Tibial nerve (tissue), 3 donors: ENCODE measurements around the gene MIPEP.

Experiments
- POLR2A ChIP-seq, 2 donors: fragments of 450-650 bp; IDR thresholded peaks; one replicate each; pipeline ENCODE4 v1.6.1; 2017; ENCODE audit warnings: antibody characterized with exemption in 2 of 2, mild to moderate bottlenecking in 2 of 2, moderate library complexity in 2 of 2
- TF ChIP-seq, protein P1 (sequence below), 5 experiments: fragments of 200-600 bp in 3 of 5; fragments of 450-650 bp in 2 of 5; sonication (generic) in 3 of 5; IDR thresholded peaks; one replicate each; pipeline ENCODE4 v1.5.1; 2016 to 2019; ENCODE audit warnings: antibody characterized with exemption in 5 of 5, mild to moderate bottlenecking in 3 of 5, moderate library complexity in 2 of 5

DNA sequence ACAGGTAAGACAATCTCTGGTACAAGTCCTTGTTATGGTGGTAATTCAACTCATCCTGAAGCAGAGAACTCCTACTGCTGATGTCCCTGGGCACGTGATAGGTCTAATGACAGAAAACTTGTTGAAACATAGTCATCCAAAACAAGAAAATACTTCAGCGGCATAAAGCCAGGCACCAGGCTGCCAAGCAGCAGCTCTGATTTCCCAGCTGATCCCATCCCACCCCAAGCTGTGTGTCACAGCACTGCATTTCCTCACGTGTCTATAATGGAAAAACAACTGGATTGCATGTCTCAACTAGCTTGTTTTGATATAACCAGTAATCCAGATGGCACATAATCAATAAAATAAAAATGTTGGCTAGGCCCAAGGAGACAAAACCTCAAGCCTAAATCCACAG, 64.8 kb downstream of the MIPEP start:
- TF ChIP-seq POLR2A (IDR thresholded peaks at IDR 0.05), result no peak
- TF ChIP-seq, protein P1, sequence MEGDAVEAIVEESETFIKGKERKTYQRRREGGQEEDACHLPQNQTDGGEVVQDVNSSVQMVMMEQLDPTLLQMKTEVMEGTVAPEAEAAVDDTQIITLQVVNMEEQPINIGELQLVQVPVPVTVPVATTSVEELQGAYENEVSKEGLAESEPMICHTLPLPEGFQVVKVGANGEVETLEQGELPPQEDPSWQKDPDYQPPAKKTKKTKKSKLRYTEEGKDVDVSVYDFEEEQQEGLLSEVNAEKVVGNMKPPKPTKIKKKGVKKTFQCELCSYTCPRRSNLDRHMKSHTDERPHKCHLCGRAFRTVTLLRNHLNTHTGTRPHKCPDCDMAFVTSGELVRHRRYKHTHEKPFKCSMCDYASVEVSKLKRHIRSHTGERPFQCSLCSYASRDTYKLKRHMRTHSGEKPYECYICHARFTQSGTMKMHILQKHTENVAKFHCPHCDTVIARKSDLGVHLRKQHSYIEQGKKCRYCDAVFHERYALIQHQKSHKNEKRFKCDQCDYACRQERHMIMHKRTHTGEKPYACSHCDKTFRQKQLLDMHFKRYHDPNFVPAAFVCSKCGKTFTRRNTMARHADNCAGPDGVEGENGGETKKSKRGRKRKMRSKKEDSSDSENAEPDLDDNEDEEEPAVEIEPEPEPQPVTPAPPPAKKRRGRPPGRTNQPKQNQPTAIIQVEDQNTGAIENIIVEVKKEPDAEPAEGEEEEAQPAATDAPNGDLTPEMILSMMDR (IDR thresholded peaks at IDR 0.05), result no peak
